ENCODE data around the gene AGPS.

The AGPS gene

DNA sequence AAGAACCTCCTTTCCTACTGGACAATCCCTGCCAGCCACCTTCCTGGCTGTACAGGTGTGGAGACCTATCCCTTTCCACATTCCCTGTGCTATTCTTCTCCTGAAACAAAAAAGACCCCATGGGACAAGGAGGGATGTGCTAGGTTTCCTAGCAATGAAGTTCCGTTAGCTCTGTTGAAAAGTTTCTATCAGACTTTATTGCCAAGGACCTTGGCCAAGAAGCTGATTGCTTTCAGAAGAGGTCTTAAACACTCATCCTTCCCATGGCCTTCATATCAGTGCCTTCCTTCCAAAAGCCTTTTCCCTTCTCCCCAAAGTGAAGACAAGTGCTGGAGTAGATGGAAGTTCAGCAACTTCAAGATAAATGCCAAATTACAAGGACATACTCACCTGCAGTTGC, 194.8 kb downstream of the AGPS start:
- no peak for TF ChIP-seq CTCF (IDR thresholded peaks at IDR 0.05; ENCODE audit: borderline replicate concordance, insufficient read depth, low read depth, low read length)

GRCh38 chr2:177588671-177589070, 196.1 kb downstream of the AGPS start:
- no peak for TF ChIP-seq CTCF (IDR thresholded peaks at IDR 0.05; ENCODE audit: borderline replicate concordance, insufficient read depth, low read depth, low read length)
- no peak overlapping the region for H3K4me3 ChIP-seq (ENCODE audit: low read depth, low read length)

More for the DNA sequence above, 194.8 kb downstream of the AGPS start:
- H3K4me3 ChIP-seq (ENCODE audit: low read depth, low read length), result no peak overlapping the region

DNA sequence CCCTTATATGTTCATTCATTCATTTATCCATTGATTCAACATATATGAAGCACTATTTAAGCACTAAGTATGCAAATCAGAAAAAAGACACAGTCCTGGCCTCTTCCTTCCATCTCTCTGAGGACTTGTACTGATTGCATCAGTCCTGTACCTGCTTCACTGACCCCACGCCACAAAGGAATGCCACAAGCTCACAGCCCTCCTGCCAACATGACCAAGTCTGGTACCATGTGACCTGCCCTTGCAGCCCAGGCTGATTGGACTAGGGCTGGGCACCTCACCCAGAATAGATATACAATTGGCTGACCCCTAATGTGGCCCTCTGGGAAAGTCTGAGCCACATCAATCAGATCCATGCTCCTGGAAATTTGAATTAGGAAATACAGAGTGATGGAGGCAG, 196.6 kb downstream of the AGPS start:
- no peak for TF ChIP-seq CTCF (IDR thresholded peaks at IDR 0.05; ENCODE audit: borderline replicate concordance, insufficient read depth, low read depth, low read length)
- H3K4me3 ChIP-seq (ENCODE audit: low read depth, low read length), result no peak overlapping the region

GRCh38 chr2:177592397-177592796, 199.8 kb downstream of the AGPS start:
- TF ChIP-seq CTCF (IDR thresholded peaks at IDR 0.05; ENCODE audit: borderline replicate concordance, insufficient read depth, low read depth, low read length), result no peak
- H3K4me3 ChIP-seq (ENCODE audit: low read depth, low read length), result no peak overlapping the region

GRCh38 chr2:177592945-177593344, 200.4 kb downstream of the AGPS start:
- H3K4me3 ChIP-seq (ENCODE audit: low read depth, low read length), result no peak overlapping the region
- no peak for TF ChIP-seq CTCF (IDR thresholded peaks at IDR 0.05; ENCODE audit: borderline replicate concordance, insufficient read depth, low read depth, low read length)

- no peak for TF ChIP-seq CTCF (IDR thresholded peaks at IDR 0.05; ENCODE audit: borderline replicate concordance, insufficient read depth, low read depth, low read length)
- no peak overlapping the region for H3K4me3 ChIP-seq (ENCODE audit: low read depth, low read length)
Observed at GRCh38 chr2:177593402-177593801, 200.8 kb downstream of the AGPS start.
